IMR-90 (cell line): ENCODE measurements around the gene ERAP2.

Experiments
- BHLHE40 ChIP-seq: fragments of 150-350 bp; IDR thresholded peaks from 2 replicates; pipeline ENCODE4 v1.6.1; 2016; ENCODE audit warnings: mild to moderate bottlenecking, low read depth, low read length
- CEBPB ChIP-seq: IDR thresholded peaks from 2 replicates; pipeline ENCODE4 v1.6.1; 2012; ENCODE audit warnings: low read depth, low read length, improper control_type of control experiment
- CTCF ChIP-seq: conservative IDR thresholded peaks from 2 replicates; pipeline ENCODE4 v1.5.1; 2012; ENCODE audit warnings: mild to moderate bottlenecking, low read depth, low read length, improper control_type of control experiment
- MXI1 ChIP-seq: IDR thresholded peaks from 2 replicates; pipeline ENCODE4 v1.6.1; 2012; ENCODE audit warnings: low read depth, mild to moderate bottlenecking, low read length, moderate library complexity, borderline replicate concordance
- NFE2L2 ChIP-seq: fragments of 150-350 bp; IDR thresholded peaks from 2 replicates; pipeline ENCODE4 v1.6.1; 2016; ENCODE audit warnings: low read depth, mild to moderate bottlenecking, low read length
- POLR2A ChIP-seq: IDR thresholded peaks from 2 replicates; pipeline ENCODE4 v1.6.1; 2012; ENCODE audit warnings: mild to moderate bottlenecking, low read depth, low read length
- RAD21 ChIP-seq: IDR thresholded peaks from 2 replicates; pipeline ENCODE4 v1.6.1; 2012; ENCODE audit warnings: low read length, improper control_type of control experiment
- RCOR1 ChIP-seq: IDR thresholded peaks from 2 replicates; pipeline ENCODE4 v1.6.1; 2012; ENCODE audit warnings: mild to moderate bottlenecking, low read length, improper control_type of control experiment; ENCODE audit not compliant: insufficient replicate concordance
- RFX5 ChIP-seq: IDR thresholded peaks from 2 replicates; pipeline ENCODE4 v1.8.0; 2012; ENCODE audit warnings: low read depth, mild to moderate bottlenecking, low read length, moderate library complexity
- SMC3 ChIP-seq: fragments of 150-350 bp; IDR thresholded peaks from 2 replicates; pipeline ENCODE4 v1.6.1; 2016; ENCODE audit warnings: low read depth, mild to moderate bottlenecking, antibody characterized with exemption, low read length, moderate library complexity
- USF2 ChIP-seq: fragments of 150-350 bp; IDR thresholded peaks from 2 replicates; pipeline ENCODE4 v1.6.1; 2017; ENCODE audit warnings: mild to moderate bottlenecking, antibody characterized with exemption, low read length, low read depth

DNA sequence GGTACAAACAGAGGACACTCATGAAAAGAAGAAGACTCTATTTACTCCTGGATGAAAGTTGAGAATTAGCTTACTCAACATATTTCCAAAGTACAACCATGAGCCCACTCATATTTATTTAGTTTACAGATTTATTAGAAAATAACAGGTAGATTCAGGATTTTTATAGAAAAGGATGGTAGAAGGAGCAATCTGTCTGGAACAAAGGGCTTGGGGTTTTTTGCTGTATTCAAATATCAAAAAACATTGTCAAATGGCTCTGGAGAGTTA is 7.0 kb upstream of the ERAP2 start:
- TF ChIP-seq CTCF (no peak), BHLHE40 (no peak), CEBPB (no peak), RAD21 (no peak), NFE2L2 (no peak), RCOR1 (no peak), RFX5 (no peak), MXI1 (no peak), USF2 (no peak), POLR2A (no peak), SMC3 (no peak)
